HepG2 (cell line): Measurements from ENCODE around the gene DUSP7. TPM values are rescaled to one million over a fixed set of nuclear protein-coding genes. Genes with fewer than 3 reads are reported as not detected.

Experiments used
- ARNTL ChIP-seq: sonication (generic); formaldehyde crosslinking; IDR thresholded peaks from 2 replicates; pipeline ENCODE4 v1.4.0; 2020; ENCODE audit warnings: mild to moderate bottlenecking, missing genetic modification reagents
- ATM ChIP-seq: fragments of 450-650 bp; IDR thresholded peaks from 2 replicates; pipeline ENCODE4 v1.7.1; 2017; ENCODE audit warnings: mild to moderate bottlenecking, borderline replicate concordance
- DNMT3B ChIP-seq: conservative IDR thresholded peaks from 2 replicates; pipeline ENCODE4 v1.6.1; 2016; ENCODE audit warnings: missing biosample characterization, control low read depth
- EZH2 ChIP-seq: conservative IDR thresholded peaks from 2 replicates; pipeline ENCODE4 v1.6.1; 2012; ENCODE audit warnings: mild to moderate bottlenecking, low read depth, low read length, moderate library complexity
- HOXA5 ChIP-seq: sonication (generic); formaldehyde crosslinking; IDR thresholded peaks from 2 replicates; pipeline ENCODE4 v1.4.0; 2020; ENCODE audit warnings: missing genetic modification reagents
- NCOA2 ChIP-seq: sonication (generic); formaldehyde crosslinking; IDR thresholded peaks from 2 replicates; pipeline ENCODE4 v1.8.0; 2022; ENCODE audit warnings: inconsistent platforms
- TCF12 ChIP-seq, 2 experiments: fragments of 450-650 bp in 1 of 2; sonication (generic) in 1 of 2; formaldehyde crosslinking in 1 of 2; IDR thresholded peaks; 2 replicates each; pipeline versions ENCODE4 v1.6.1 to v1.8.0; 2017 to 2022; ENCODE audit warnings: antibody characterized with exemption in 1 of 2, mild to moderate bottlenecking in 1 of 2, missing genetic modification reagents in 1 of 2, moderate library complexity in 1 of 2
- TEAD2 ChIP-seq: sonication (generic); formaldehyde crosslinking; IDR thresholded peaks from 2 replicates; pipeline ENCODE4 v1.9.0; 2021; ENCODE audit warnings: missing genetic modification reagents
- TMF1 ChIP-seq: sonication (generic); formaldehyde crosslinking; IDR thresholded peaks from 2 replicates; pipeline ENCODE4 v1.8.1; 2022; ENCODE audit warnings: low read depth, missing genetic modification reagents
- ZBTB10 ChIP-seq: sonication (generic); formaldehyde crosslinking; IDR thresholded peaks from 2 replicates; pipeline ENCODE4 v1.4.0; 2020; ENCODE audit warnings: missing genetic modification reagents, borderline replicate concordance
- ZNF121 ChIP-seq: sonication (generic); formaldehyde crosslinking; IDR thresholded peaks from 2 replicates; pipeline ENCODE4 v1.5.0; 2020; ENCODE audit warnings: mild to moderate bottlenecking, missing genetic modification reagents
- ZNF562 ChIP-seq: sonication (generic); formaldehyde crosslinking; IDR thresholded peaks from 2 replicates; pipeline ENCODE4 v1.8.0; 2022; ENCODE audit warnings: missing genetic modification reagents, borderline replicate concordance
- ZNF616 ChIP-seq: sonication (generic); formaldehyde crosslinking; IDR thresholded peaks from 2 replicates; pipeline ENCODE4 v1.5.0; 2020; ENCODE audit warnings: low read depth, mild to moderate bottlenecking, missing genetic modification reagents
- ZNF703 ChIP-seq: sonication (generic); formaldehyde crosslinking; IDR thresholded peaks from 2 replicates; pipeline ENCODE4 v1.5.1; 2020; ENCODE audit warnings: missing genetic modification reagents, mild to moderate bottlenecking, moderate library complexity, borderline replicate concordance
- ZNF740 ChIP-seq: sonication (generic); formaldehyde crosslinking; IDR thresholded peaks from 2 replicates; pipeline ENCODE4 v1.4.0; 2020; ENCODE audit warnings: missing genetic modification reagents
- ZNF839 ChIP-seq: sonication (generic); formaldehyde crosslinking; IDR thresholded peaks from 2 replicates; pipeline ENCODE4 v1.4.0; 2020; ENCODE audit warnings: missing genetic modification reagents, mild to moderate bottlenecking, borderline replicate concordance
- ZNF879 ChIP-seq: sonication (generic); formaldehyde crosslinking; IDR thresholded peaks from 2 replicates; pipeline ENCODE4 v1.8.1; 2023; ENCODE audit warnings: missing genetic modification reagents
- polyA plus RNA-seq, 8 experiments: library from polyadenylated mRNA; depleted of rRNA in 3 of 8; stranded (reverse) in 7 of 8; unstranded in 1 of 8; fragments of >200 nt; fragmentation: Illumina TruSeq in 4 of 8; extraction: Trizol in 4 of 8; gene quantifications; 2 replicates each; pipeline versions ENCODE4 v1.2.1 to v1.2.3, GENCODE V29; 2011 to 2016; ENCODE audit warnings: low read depth in 4 of 8, missing spikeins in 1 of 8, mixed read lengths in 1 of 8; ENCODE audit not compliant: insufficient read depth in 1 of 8
- total RNA-seq, 5 experiments: library from RNA; depleted of rRNA; stranded (reverse); fragments of >200 nt; fragmentation: Illumina TruSeq; extraction: Trizol; gene quantifications; 2 replicates each; pipeline ENCODE4 v1.2.3, GENCODE V29; 2016; ENCODE audit warnings: low read depth in 1 of 5
- TF ChIP-seq, protein P1 (sequence below): sonication (generic); formaldehyde crosslinking; IDR thresholded peaks from 2 replicates; pipeline ENCODE4 v1.4.0; 2020; ENCODE audit warnings: mild to moderate bottlenecking, missing genetic modification reagents

Gene DUSP7
- total and polyA plus RNA-seq, 2 of the 13 experiments (the other 11 are each of a cell fraction or from before 2014, with no cell fraction given) = 6.6 to 8.8 TPM

GRCh38 chr3:52080830-52081719, 24.7 kb upstream of the DUSP7 start (continued):
- 0 out of 2 replicates have a peak, but pooled peaks have one; percentile 52 for TF ChIP-seq ZNF839 (CRISPR knock-in tag)
- 0 out of 2 replicates have a peak, but pooled peaks have one; percentile 6 for TF ChIP-seq ZNF879
- TF ChIP-seq ZNF121 (CRISPR knock-in tag) = no peak
- TF ChIP-seq, protein P1, sequence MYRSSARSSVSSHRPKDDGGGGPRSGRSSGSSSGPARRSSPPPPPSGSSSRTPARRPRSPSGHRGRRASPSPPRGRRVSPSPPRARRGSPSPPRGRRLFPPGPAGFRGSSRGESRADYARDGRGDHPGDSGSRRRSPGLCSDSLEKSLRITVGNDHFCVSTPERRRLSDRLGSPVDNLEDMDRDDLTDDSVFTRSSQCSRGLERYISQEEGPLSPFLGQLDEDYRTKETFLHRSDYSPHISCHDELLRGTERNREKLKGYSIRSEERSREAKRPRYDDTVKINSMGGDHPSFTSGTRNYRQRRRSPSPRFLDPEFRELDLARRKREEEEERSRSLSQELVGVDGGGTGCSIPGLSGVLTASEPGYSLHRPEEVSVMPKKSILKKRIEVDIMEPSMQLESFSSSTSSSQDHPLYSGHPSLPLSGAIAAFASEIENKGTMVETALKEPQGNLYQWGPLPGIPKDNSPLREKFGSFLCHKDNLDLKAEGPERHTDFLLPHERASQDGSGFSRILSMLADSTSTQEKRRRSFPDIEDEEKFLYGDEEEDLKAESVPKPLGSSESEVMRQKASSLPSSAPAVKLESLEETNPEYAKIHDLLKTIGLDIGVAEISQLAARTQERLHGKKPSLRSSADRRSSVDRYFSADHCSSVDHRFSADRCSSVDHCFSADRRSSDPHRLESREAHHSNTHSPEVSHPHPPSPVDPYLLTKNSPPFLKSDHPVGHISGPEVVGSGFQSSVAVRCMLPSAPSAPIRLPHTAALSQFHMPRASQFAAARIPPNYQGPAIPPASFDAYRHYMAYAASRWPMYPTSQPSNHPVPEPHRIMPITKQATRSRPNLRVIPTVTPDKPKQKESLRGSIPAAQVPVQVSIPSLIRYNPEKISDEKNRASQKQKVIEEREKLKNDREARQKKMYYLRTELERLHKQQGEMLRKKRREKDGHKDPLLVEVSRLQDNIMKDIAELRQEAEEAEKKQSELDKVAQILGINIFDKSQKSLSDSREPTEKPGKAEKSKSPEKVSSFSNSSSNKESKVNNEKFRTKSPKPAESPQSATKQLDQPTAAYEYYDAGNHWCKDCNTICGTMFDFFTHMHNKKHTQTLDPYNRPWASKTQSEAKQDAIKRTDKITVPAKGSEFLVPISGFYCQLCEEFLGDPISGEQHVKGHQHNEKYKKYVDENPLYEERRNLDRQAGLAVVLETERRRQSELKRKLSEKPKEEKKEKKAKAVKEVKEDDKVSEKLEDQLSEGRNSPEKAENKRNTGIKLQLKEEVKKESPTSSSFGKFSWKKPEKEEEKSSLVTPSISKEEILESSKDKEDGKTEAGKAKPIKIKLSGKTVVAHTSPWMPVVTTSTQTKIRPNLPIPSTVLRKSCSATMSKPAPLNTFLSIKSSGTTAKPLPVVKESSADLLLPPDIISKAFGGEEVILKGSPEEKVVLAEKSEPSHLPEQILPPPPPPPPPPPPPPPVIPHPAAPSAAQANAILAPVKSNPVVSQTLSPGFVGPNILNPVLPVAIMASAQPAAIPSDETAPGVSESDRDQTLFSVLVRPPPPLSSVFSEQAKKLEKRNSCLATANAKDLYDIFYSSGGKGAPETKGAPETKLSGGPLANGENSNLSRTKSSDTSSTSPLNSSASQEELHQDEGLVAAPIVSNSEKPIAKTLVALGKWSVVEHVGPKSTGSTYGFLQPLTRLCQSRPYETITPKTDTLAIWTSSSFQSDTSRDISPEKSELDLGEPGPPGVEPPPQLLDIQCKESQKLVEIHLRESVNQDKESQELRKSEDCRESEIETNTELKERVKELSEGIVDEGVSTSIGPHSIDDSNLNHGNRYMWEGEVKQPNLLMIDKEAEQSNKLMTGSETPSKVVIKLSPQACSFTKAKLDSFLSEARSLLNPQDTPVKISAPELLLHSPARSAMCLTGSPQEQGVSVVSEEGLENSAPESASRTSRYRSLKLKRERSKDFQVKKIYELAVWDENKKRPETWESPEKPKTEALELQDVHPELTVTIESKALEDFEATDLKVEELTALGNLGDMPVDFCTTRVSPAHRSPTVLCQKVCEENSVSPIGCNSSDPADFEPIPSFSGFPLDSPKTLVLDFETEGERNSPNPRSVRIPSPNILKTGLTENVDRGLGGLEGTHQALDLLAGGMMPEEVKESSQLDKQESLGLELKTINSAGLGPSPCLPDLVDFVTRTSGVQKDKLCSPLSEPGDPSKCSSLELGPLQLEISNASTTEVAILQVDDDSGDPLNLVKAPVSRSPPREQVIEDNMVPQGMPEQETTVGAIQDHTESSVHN (CRISPR knock-in tag) = no peak
- TF ChIP-seq DNMT3B (CRISPR knock-in tag) = no peak
- TF ChIP-seq TEAD2 = no peak
- no peak for TF ChIP-seq ZNF616 (CRISPR knock-in tag)
- TF ChIP-seq ATM = no peak
- TF ChIP-seq ZBTB10 (CRISPR knock-in tag) = no peak
- TF ChIP-seq TMF1 = 0 out of 2 replicates have a peak, but pooled peaks have one; percentile 51
- no peak for TF ChIP-seq ZNF562
- TF ChIP-seq EZH2 = no peak
- TF ChIP-seq ZNF703 (CRISPR knock-in tag) = 0 out of 2 replicates have a peak, but pooled peaks have one; percentile 74
- TF ChIP-seq ARNTL = peak; percentile 47; the same call in 1 of the 2 replicates
- no peak for TF ChIP-seq TCF12 (IDR thresholded peaks at IDR 0.05)
- no peak for TF ChIP-seq TCF12 (CRISPR knock-in tag; IDR thresholded peaks at IDR 0.05)
- no peak for TF ChIP-seq ZNF740 (CRISPR knock-in tag)
- no peak for TF ChIP-seq HOXA5
- TF ChIP-seq NCOA2 = peak; percentile 83
